ENCODE measurements around the gene GDPD4. TPM values are rescaled to one million over a fixed set of nuclear protein-coding genes. Genes with fewer than 3 reads are reported as not detected.

The GDPD4 gene
- total and polyA plus RNA-seq, 9 of the 15 experiments (the other 6 are each of a cell fraction or from before 2014, with no cell fraction given) = 0.40 TPM; not detected in 8

DNA sequence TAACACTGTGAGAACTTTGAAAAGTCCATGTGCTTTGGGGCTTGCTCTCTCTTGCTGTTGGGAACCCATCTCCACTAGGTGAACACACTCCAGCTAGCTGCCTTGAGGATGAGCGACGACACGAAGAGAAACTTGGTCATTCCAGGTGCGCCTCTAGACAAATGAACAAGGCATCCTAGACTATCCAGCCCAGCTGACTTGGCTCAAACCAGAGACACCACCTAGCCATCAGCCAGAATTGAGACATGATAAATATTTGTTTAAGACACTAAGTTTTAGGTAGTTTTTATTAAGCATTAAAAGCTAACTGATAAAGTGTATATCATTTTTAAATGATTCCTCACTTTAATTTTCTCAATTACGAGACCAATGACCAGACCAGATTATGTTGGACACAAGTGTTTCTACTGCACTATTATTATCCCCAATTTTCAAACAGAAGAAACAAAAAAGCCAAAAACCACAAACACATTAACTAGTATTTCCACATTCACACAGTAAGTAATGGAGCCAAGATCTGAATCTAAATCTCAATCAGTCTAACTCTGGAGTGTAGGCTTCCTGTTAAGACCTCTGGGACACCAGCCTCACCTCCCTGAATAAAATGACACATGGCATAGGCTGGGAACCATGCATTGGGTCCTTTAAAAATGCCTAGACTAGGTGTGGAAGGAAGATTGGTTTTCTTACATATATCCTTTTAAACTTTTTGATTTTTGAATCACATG lies 70.4 kb downstream of the GDPD4 start:
- in situ Hi-C loops (cut with MboI) (no loop called here), intact Hi-C loops (cut with micrococcal nuclease) (no loop called here)
- WGBS (ENCODE audit: insufficient coverage, low coverage, missing lambda C conversion rate) = 0% methylated on average over 5 of the region's 5 CpGs
- ChIA-PET CTCF (ENCODE audit: low intra/inter-chr PET ratio) (no interaction called here), POLR2A (no interaction called here)
- Histone ChIP-seq H3K9me3 (replicated peaks; ENCODE audit: control insufficient read depth, insufficient read depth, low read depth, low read length) (no peaks in the 10 kb centered on the region), H3K27me3 (ENCODE audit: control insufficient read depth in 2 of 2, insufficient read depth in 2 of 2, low read length in 2 of 2) (peaks cover 0 to 17% of the 10 kb centered on the region in 2 experiments; a peak in 1 of 5 replicates), H3K27ac (ENCODE audit: extremely low read depth, low read depth, low read length) (no peak overlapping the region), H3K79me2 (ENCODE audit: control insufficient read depth, insufficient read depth, low read length) (no peaks in the 10 kb centered on the region), H3K9me1 (ENCODE audit: control insufficient read depth, insufficient read depth, low read length) (no peaks in the 10 kb centered on the region), H3K4me1 (replicated peaks in 1 of 2; ENCODE audit: control insufficient read depth in 2 of 2, insufficient read depth in 2 of 2, low read length in 2 of 2) (no peaks in the 10 kb centered on the region), H3K36me3 (ENCODE audit: control insufficient read depth, insufficient read depth, low read length) (no peaks in the 10 kb centered on the region), H4K20me1 (replicated peaks; ENCODE audit: control insufficient read depth, insufficient read depth, low read length) (no peaks in the 10 kb centered on the region; the same call in 1 of the 2 replicates), H2AFZ (ENCODE audit: low read depth, low read length) (no peak overlapping the region), H3K9ac (ENCODE audit: insufficient read depth in 1 of 2, low read depth in 2 of 2, low read length in 2 of 2) (no peak overlapping the region), H3K4me2 (ENCODE audit: insufficient read depth, low read length) (no peak overlapping the region), H3K4me3 (no peak overlapping the region)
- BruUV-seq (replicated peaks) = no TSS peak
- ATAC-seq (no peak), DNase-seq (ENCODE audit: extremely low read depth in 1 of 4, low spot score in 3 of 4) (no peak), FAIRE-seq (no peak)
- no peak for TF ChIP-seq MAFF (IDR thresholded peaks at IDR 0.05; ENCODE audit: low read length)
- TF ChIP-seq GTF2E2 (tag; IDR thresholded peaks at IDR 0.05) = no peak

DNA sequence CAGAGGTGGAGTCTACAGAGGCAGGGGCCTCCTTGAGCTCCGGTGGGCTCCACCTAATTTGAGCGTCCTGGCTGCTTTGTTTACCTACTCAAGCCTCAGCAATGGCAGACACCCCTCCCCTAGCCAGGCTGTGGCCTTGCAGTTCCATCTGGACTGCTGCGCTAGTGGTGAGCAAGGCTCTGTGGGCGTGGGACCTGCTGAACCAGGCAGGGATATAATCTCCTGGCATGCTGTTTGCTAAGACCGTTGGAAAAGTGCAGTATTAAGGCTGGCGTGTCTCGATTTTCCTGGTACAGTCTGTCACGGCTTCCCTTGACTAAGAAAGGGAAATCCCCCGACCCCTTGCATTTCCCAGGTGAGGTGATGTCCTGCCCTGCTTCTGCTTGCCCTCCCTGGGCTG lies 77.7 kb downstream of the GDPD4 start:
- Histone ChIP-seq H3K27ac (ENCODE audit: extremely low read depth, low read depth, low read length) (no peak overlapping the region), H3K9me3 (replicated peaks; ENCODE audit: control insufficient read depth, insufficient read depth, low read depth, low read length) (no peaks in the 10 kb centered on the region), H3K36me3 (ENCODE audit: control insufficient read depth, insufficient read depth, low read length) (no peaks in the 10 kb centered on the region), H3K4me1 (replicated peaks in 1 of 2; ENCODE audit: control insufficient read depth in 2 of 2, insufficient read depth in 2 of 2, low read length in 2 of 2) (no peaks in the 10 kb centered on the region), H3K4me3 (no peak overlapping the region), H4K20me1 (replicated peaks; ENCODE audit: control insufficient read depth, insufficient read depth, low read length) (no peaks in the 10 kb centered on the region), H3K27me3 (ENCODE audit: control insufficient read depth in 2 of 2, insufficient read depth in 2 of 2, low read length in 2 of 2) (peaks cover 0 to 28% of the 10 kb centered on the region in 2 experiments; a peak in 4 of 5 replicates), H2AFZ (ENCODE audit: low read depth, low read length) (no peak overlapping the region), H3K4me2 (ENCODE audit: insufficient read depth, low read length) (no peak overlapping the region), H3K9ac (ENCODE audit: insufficient read depth in 1 of 2, low read depth in 2 of 2, low read length in 2 of 2) (no peak overlapping the region), H3K9me1 (ENCODE audit: control insufficient read depth, insufficient read depth, low read length) (no peaks in the 10 kb centered on the region), H3K79me2 (ENCODE audit: control insufficient read depth, insufficient read depth, low read length) (no peaks in the 10 kb centered on the region)
- in situ Hi-C loops (cut with MboI) (no loop called here), intact Hi-C loops (cut with micrococcal nuclease) (no loop called here)
- ChIA-PET POLR2A (interaction anchor here (1.6 kb wide), 1 partner anchor 12 kb away, joined by 5 read pairs; no protein-coding TSS in a partner anchor), CTCF (ENCODE audit: low intra/inter-chr PET ratio) (no interaction called here)
- DNase-seq (ENCODE audit: extremely low read depth in 1 of 4, low spot score in 3 of 4) (no peak), ATAC-seq (no peak), FAIRE-seq (no peak)
- BruUV-seq (replicated peaks) = no TSS peak
- WGBS (ENCODE audit: insufficient coverage, low coverage, missing lambda C conversion rate) = 0% methylated on average over 9 of the region's 9 CpGs
- TF ChIP-seq, protein P1, sequence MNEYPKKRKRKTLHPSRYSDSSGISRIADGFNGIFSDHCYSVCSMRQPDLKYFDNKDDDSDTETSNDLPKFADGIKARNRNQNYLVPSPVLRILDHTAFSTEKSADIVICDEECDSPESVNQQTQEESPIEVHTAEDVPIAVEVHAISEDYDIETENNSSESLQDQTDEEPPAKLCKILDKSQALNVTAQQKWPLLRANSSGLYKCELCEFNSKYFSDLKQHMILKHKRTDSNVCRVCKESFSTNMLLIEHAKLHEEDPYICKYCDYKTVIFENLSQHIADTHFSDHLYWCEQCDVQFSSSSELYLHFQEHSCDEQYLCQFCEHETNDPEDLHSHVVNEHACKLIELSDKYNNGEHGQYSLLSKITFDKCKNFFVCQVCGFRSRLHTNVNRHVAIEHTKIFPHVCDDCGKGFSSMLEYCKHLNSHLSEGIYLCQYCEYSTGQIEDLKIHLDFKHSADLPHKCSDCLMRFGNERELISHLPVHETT (CRISPR knock-in tag; conservative IDR thresholded peaks at IDR 0.05 in 1 of 2, IDR thresholded peaks at IDR 0.05 in 1 of 2) = no peak
- TF ChIP-seq, protein P2, sequence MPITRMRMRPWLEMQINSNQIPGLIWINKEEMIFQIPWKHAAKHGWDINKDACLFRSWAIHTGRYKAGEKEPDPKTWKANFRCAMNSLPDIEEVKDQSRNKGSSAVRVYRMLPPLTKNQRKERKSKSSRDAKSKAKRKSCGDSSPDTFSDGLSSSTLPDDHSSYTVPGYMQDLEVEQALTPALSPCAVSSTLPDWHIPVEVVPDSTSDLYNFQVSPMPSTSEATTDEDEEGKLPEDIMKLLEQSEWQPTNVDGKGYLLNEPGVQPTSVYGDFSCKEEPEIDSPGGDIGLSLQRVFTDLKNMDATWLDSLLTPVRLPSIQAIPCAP (CRISPR knock-in tag; IDR thresholded peaks at IDR 0.05; ENCODE audit: borderline replicate concordance) = no peak
- TF ChIP-seq ZKSCAN3 (CRISPR knock-in tag; IDR thresholded peaks at IDR 0.05) = no peak
- TF ChIP-seq PHB (CRISPR knock-in tag; IDR thresholded peaks at IDR 0.05) = no peak
- no peak for TF ChIP-seq WHSC1 (IDR thresholded peaks at IDR 0.05; ENCODE audit: low read length)
- TF ChIP-seq, protein P3, sequence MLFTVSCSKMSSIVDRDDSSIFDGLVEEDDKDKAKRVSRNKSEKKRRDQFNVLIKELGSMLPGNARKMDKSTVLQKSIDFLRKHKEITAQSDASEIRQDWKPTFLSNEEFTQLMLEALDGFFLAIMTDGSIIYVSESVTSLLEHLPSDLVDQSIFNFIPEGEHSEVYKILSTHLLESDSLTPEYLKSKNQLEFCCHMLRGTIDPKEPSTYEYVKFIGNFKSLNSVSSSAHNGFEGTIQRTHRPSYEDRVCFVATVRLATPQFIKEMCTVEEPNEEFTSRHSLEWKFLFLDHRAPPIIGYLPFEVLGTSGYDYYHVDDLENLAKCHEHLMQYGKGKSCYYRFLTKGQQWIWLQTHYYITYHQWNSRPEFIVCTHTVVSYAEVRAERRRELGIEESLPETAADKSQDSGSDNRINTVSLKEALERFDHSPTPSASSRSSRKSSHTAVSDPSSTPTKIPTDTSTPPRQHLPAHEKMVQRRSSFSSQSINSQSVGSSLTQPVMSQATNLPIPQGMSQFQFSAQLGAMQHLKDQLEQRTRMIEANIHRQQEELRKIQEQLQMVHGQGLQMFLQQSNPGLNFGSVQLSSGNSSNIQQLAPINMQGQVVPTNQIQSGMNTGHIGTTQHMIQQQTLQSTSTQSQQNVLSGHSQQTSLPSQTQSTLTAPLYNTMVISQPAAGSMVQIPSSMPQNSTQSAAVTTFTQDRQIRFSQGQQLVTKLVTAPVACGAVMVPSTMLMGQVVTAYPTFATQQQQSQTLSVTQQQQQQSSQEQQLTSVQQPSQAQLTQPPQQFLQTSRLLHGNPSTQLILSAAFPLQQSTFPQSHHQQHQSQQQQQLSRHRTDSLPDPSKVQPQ (CRISPR knock-in tag; IDR thresholded peaks at IDR 0.05; ENCODE audit: borderline replicate concordance) = no peak
- no peak for TF ChIP-seq RFX7 (CRISPR knock-in tag; IDR thresholded peaks at IDR 0.05)
